ENCODE measurements around the gene TESK1. TPM values are rescaled to one million over a fixed set of nuclear protein-coding genes. Genes with fewer than 3 reads are reported as not detected.
"Not testable (repeated sequence)": the region's sequence is repeated elsewhere in the genome, so short reads cannot be mapped to it uniquely, and the experiment has no call there.

The TESK1 gene
- total and polyA plus RNA-seq, 4 donors: 3.7 to 12.5 (median 6.8) TPM

DNA sequence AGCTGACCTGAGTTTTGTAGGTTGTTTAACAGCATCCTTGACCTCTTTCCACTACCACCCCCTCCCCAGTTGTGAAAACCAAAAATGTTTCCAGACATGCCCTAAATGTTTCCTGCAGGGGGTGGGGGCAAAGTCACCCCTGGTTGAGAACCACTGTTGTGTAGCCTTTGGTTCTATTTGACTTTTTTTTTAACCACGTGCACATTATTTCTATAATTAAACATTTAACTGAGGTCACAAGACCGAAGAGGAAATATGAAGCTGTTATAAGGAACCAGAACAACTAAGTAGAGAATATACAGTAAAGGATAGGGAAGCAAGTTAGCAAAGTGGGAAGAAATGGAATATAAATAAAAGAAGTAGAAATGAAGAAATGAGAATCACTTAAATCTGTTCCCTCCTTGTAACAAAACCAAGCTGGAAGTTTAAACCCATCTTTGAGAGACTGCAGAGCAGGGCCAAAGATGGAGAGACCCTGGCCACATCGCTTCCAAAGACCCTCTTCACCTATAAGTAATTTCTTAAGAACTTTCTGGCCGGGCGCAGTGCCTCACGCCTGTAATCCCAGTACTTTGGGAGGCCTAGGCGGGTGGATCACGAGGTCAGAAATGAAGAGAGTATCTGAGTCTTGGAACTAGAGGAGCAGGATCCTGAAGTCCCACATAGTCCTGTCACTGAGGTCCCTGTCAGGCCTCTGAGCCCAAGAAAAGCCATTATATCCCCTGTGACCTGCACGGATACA lies 31.2 kb downstream of the TESK1 start:
- Histone ChIP-seq H3K9ac (ENCODE audit: low read depth in 1 of 2, low read length in 2 of 2) (no peak overlapping the region), H3K27me3 (ENCODE audit: control insufficient read depth in 4 of 4, insufficient read depth in 4 of 4, low read length in 3 of 4) (no peaks in the 10 kb centered on the region), H3K4me3 (ENCODE audit: low read depth in 1 of 3, low read length in 3 of 3) (no peak overlapping the region), H3K4me1 (ENCODE audit: control insufficient read depth in 4 of 4, insufficient read depth in 4 of 4, low read length in 3 of 4) (no peaks in the 10 kb centered on the region), H3K27ac (ENCODE audit: low read depth in 1 of 2, low read length in 2 of 2) (peak overlapping the region in 1 of 2 donors; percentile 35), H3K9me3 (ENCODE audit: control insufficient read depth in 4 of 4, low read length in 3 of 4) (no peaks in the 10 kb centered on the region), H3K36me3 (ENCODE audit: control insufficient read depth in 4 of 4, insufficient read depth in 3 of 4, low read depth in 1 of 4, low read length in 3 of 4) (no peaks in the 10 kb centered on the region)
- 82% methylated on average over 9 of the region's 9 CpGs for WGBS
- no peak for DNase-seq (ENCODE audit: low spot score)
- TF ChIP-seq, protein P1, sequence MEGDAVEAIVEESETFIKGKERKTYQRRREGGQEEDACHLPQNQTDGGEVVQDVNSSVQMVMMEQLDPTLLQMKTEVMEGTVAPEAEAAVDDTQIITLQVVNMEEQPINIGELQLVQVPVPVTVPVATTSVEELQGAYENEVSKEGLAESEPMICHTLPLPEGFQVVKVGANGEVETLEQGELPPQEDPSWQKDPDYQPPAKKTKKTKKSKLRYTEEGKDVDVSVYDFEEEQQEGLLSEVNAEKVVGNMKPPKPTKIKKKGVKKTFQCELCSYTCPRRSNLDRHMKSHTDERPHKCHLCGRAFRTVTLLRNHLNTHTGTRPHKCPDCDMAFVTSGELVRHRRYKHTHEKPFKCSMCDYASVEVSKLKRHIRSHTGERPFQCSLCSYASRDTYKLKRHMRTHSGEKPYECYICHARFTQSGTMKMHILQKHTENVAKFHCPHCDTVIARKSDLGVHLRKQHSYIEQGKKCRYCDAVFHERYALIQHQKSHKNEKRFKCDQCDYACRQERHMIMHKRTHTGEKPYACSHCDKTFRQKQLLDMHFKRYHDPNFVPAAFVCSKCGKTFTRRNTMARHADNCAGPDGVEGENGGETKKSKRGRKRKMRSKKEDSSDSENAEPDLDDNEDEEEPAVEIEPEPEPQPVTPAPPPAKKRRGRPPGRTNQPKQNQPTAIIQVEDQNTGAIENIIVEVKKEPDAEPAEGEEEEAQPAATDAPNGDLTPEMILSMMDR (IDR thresholded peaks at IDR 0.05; ENCODE audit: low read depth, low read length, missing input control): no peak
- TF ChIP-seq SP1 (IDR thresholded peaks at IDR 0.05): no peak
- TF ChIP-seq JUND (IDR thresholded peaks at IDR 0.05): no peak
- TF ChIP-seq, protein P2, sequence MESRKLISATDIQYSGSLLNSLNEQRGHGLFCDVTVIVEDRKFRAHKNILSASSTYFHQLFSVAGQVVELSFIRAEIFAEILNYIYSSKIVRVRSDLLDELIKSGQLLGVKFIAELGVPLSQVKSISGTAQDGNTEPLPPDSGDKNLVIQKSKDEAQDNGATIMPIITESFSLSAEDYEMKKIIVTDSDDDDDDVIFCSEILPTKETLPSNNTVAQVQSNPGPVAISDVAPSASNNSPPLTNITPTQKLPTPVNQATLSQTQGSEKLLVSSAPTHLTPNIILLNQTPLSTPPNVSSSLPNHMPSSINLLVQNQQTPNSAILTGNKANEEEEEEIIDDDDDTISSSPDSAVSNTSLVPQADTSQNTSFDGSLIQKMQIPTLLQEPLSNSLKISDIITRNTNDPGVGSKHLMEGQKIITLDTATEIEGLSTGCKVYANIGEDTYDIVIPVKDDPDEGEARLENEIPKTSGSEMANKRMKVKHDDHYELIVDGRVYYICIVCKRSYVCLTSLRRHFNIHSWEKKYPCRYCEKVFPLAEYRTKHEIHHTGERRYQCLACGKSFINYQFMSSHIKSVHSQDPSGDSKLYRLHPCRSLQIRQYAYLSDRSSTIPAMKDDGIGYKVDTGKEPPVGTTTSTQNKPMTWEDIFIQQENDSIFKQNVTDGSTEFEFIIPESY (IDR thresholded peaks at IDR 0.05): no peak
- TF ChIP-seq, protein P3, sequence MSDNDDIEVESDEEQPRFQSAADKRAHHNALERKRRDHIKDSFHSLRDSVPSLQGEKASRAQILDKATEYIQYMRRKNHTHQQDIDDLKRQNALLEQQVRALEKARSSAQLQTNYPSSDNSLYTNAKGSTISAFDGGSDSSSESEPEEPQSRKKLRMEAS (IDR thresholded peaks at IDR 0.05): no peak
- no peak for TF ChIP-seq RAD21 (IDR thresholded peaks at IDR 0.05)

DNA sequence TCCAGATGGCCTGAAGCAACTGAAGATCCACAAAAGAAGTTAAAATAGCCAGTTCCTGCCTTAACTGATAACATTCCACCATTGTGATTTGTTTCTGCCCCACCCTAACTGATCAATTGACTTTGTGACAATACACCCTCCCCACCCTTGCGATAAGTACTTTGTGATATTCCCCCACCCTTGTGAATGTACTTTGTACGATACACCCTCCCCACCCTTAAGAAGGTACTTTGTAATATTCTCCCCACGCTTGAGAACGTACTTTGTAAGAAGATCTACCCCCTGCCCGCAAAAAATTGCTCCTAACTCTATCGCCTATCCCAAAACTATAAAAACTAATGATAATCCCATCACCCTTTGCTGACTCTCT lies 31.8 kb downstream of the TESK1 start:
- not testable (repeated sequence) for H3K9ac ChIP-seq (ENCODE audit: low read depth in 1 of 2, low read length in 2 of 2); H3K4me3 ChIP-seq (ENCODE audit: low read depth in 1 of 3, low read length in 3 of 3); H3K36me3 ChIP-seq (ENCODE audit: control insufficient read depth in 4 of 4, insufficient read depth in 3 of 4, low read depth in 1 of 4, low read length in 3 of 4); H3K27me3 ChIP-seq (ENCODE audit: control insufficient read depth in 4 of 4, insufficient read depth in 4 of 4, low read length in 3 of 4); DNase-seq (ENCODE audit: low spot score); H3K9me3 ChIP-seq (ENCODE audit: control insufficient read depth in 4 of 4, low read length in 3 of 4); H3K4me1 ChIP-seq (ENCODE audit: control insufficient read depth in 4 of 4, insufficient read depth in 4 of 4, low read length in 3 of 4)
- 98% methylated on average over 6 of the region's 6 CpGs for WGBS
- peak overlapping the region in 1 of 2 donors; percentile 28 for H3K27ac ChIP-seq (ENCODE audit: low read depth in 1 of 2, low read length in 2 of 2)

DNA sequence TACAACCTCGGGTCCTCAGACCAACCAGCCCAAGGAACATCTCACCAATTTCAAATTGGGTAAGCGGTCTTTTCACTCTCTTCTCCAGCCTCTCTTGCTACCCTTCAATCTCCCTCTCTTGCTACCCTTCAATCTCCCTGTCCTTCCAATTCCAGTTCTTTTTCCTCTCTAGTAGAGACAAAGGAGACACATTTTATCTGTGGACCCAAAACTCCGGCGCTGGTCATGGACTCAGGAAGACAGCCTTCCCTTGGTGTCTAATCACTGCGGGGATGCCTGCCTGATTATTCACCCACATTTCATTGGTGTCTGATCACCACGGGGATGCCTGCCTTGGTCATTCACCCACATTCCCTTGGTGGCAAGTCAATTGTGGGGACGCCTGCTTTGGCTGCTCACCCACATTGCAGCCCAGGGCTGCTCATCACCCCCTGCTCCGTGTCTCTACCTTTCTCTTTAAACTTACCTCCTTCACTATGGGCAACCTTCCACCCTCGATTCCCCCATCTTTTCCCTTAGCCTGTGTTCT lies 32.4 kb downstream of the TESK1 start:
- H3K27me3 ChIP-seq (ENCODE audit: control insufficient read depth in 4 of 4, insufficient read depth in 4 of 4, low read length in 3 of 4); H3K36me3 ChIP-seq (ENCODE audit: control insufficient read depth in 4 of 4, insufficient read depth in 3 of 4, low read depth in 1 of 4, low read length in 3 of 4); H3K4me1 ChIP-seq (ENCODE audit: control insufficient read depth in 4 of 4, insufficient read depth in 4 of 4, low read length in 3 of 4); H3K9me3 ChIP-seq (ENCODE audit: control insufficient read depth in 4 of 4, low read length in 3 of 4); H3K9ac ChIP-seq (ENCODE audit: low read depth in 1 of 2, low read length in 2 of 2); DNase-seq (ENCODE audit: low spot score); H3K4me3 ChIP-seq (ENCODE audit: low read depth in 1 of 3, low read length in 3 of 3); H3K27ac ChIP-seq (ENCODE audit: low read depth in 1 of 2, low read length in 2 of 2): not testable (repeated sequence)
- WGBS: 95% methylated on average over 9 of the region's 9 CpGs

DNA sequence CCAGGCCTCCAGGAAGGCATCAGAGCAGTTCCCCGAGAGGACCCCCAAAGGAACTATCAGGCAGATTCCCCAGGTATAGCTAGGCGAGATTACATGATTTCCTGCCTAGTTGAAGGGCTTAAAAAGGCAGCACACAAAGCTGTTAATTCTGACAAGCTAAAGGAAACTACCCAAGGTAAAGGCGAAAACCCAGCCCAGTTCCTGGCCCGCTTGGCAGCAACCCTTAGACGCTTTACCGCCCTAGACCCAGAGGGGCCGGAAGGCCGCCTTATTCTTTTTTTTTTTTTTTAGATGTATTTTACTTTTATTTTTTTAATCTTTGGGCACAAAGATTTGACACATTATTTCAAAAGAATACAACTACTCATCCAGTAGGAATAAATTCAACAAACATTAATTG lies 33.7 kb downstream of the TESK1 start:
- not testable (repeated sequence) for DNase-seq (ENCODE audit: low spot score); H3K27me3 ChIP-seq (ENCODE audit: control insufficient read depth in 4 of 4, insufficient read depth in 4 of 4, low read length in 3 of 4); H3K36me3 ChIP-seq (ENCODE audit: control insufficient read depth in 4 of 4, insufficient read depth in 3 of 4, low read depth in 1 of 4, low read length in 3 of 4); H3K4me3 ChIP-seq (ENCODE audit: low read depth in 1 of 3, low read length in 3 of 3); H3K27ac ChIP-seq (ENCODE audit: low read depth in 1 of 2, low read length in 2 of 2); H3K9ac ChIP-seq (ENCODE audit: low read depth in 1 of 2, low read length in 2 of 2); H3K4me1 ChIP-seq (ENCODE audit: control insufficient read depth in 4 of 4, insufficient read depth in 4 of 4, low read length in 3 of 4); H3K9me3 ChIP-seq (ENCODE audit: control insufficient read depth in 4 of 4, low read length in 3 of 4)
- WGBS: 62% methylated on average over 7 of the region's 8 CpGs

DNA sequence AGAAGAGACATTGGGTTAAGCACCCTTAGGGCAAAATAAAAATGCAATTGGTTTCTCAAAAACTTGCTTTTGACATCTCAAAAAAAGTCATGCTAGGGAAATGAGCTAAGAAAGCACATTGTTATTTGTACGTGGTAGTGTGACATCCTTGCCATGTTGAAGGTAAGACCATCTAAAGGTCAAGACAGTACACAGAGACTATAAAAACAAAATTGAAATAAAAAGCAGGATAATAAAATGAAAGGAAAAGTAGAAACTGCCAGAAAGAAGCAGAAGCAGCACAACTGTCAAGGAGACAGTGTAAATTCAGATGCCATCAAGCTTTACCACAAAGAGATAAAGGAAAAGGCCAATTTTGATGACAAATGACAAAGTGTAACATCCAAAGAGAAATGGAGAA lies 34.2 kb downstream of the TESK1 start:
- not testable (repeated sequence) for H3K4me3 ChIP-seq (ENCODE audit: low read depth in 1 of 3, low read length in 3 of 3); H3K4me1 ChIP-seq (ENCODE audit: control insufficient read depth in 4 of 4, insufficient read depth in 4 of 4, low read length in 3 of 4); H3K27ac ChIP-seq (ENCODE audit: low read depth in 1 of 2, low read length in 2 of 2); H3K36me3 ChIP-seq (ENCODE audit: control insufficient read depth in 4 of 4, insufficient read depth in 3 of 4, low read depth in 1 of 4, low read length in 3 of 4); H3K9me3 ChIP-seq (ENCODE audit: control insufficient read depth in 4 of 4, low read length in 3 of 4); H3K9ac ChIP-seq (ENCODE audit: low read depth in 1 of 2, low read length in 2 of 2); DNase-seq (ENCODE audit: low spot score); H3K27me3 ChIP-seq (ENCODE audit: control insufficient read depth in 4 of 4, insufficient read depth in 4 of 4, low read length in 3 of 4)
- 68% methylated on average over 1 of the region's 1 CpG for WGBS
